ENCODE data around the gene CARTPT.

CARTPT gene

GRCh38 chr5:71714911-71715310, 4.2 kb upstream of the CARTPT start:
- peaks cover 8% of the 10 kb centered on the region for H3K27me3 ChIP-seq (ENCODE audit: insufficient read depth, low read length, poor library complexity, severe bottlenecking)

GRCh38 chr5:71727978-71728377, 8.9 kb downstream of the CARTPT start:
- Histone ChIP-seq H3K4me2 (ENCODE audit: low read depth, low read length, poor library complexity, severe bottlenecking) (no peak overlapping the region), H3K79me2 (ENCODE audit: insufficient read depth, low read length) (no peaks in the 10 kb centered on the region), H3K27me3 (ENCODE audit: insufficient read depth, low read length, poor library complexity, severe bottlenecking) (no peaks in the 10 kb centered on the region), H4K20me1 (ENCODE audit: insufficient read depth, low read length, poor library complexity, severe bottlenecking) (no peaks in the 10 kb centered on the region), H3K36me3 (ENCODE audit: insufficient read depth, low read length) (no peaks in the 10 kb centered on the region), H3K4me1 (ENCODE audit: insufficient read depth, low read length, poor library complexity, severe bottlenecking) (no peaks in the 10 kb centered on the region), H3K9ac (ENCODE audit: low read depth, low read length, poor library complexity, severe bottlenecking) (no peak overlapping the region), H3K4me3 (ENCODE audit: low read length, poor library complexity, severe bottlenecking) (no peak overlapping the region), H3F3A (ENCODE audit: low read depth) (no peaks in the 10 kb centered on the region), H3K9me2 (replicated peaks; ENCODE audit: low read depth, low read length) (no peaks in the 10 kb centered on the region), H2AFZ (ENCODE audit: low read length) (no peak overlapping the region), H3K9me3 (ENCODE audit: insufficient read depth, low read depth, low read length) (no peaks in the 10 kb centered on the region)
- TF ChIP-seq CTCF (conservative IDR thresholded peaks at IDR 0.05; ENCODE audit: low read length) (no peak), EZH2phosphoT487 (IDR thresholded peaks at IDR 0.05; ENCODE audit: borderline replicate concordance) (no peak)

More at GRCh38 chr5:71714911-71715310, 4.2 kb upstream of the CARTPT start:
- no peaks in the 10 kb centered on the region for H3K36me3 ChIP-seq (ENCODE audit: insufficient read depth, low read length)
- no peaks in the 10 kb centered on the region for H3F3A ChIP-seq (ENCODE audit: low read depth)
- no peak for TF ChIP-seq CTCF (conservative IDR thresholded peaks at IDR 0.05; ENCODE audit: low read length)
- TF ChIP-seq EZH2phosphoT487 (IDR thresholded peaks at IDR 0.05; ENCODE audit: borderline replicate concordance): no peak
- H3K4me3 ChIP-seq (ENCODE audit: low read length, poor library complexity, severe bottlenecking): no peak overlapping the region
- H3K9ac ChIP-seq (ENCODE audit: low read depth, low read length, poor library complexity, severe bottlenecking): no peak overlapping the region
- no peaks in the 10 kb centered on the region for H3K79me2 ChIP-seq (ENCODE audit: insufficient read depth, low read length)
- H4K20me1 ChIP-seq (ENCODE audit: insufficient read depth, low read length, poor library complexity, severe bottlenecking): no peaks in the 10 kb centered on the region
- no peaks in the 10 kb centered on the region for H3K9me3 ChIP-seq (ENCODE audit: insufficient read depth, low read depth, low read length)
- H3K4me1 ChIP-seq (ENCODE audit: insufficient read depth, low read length, poor library complexity, severe bottlenecking): no peaks in the 10 kb centered on the region
- no peak overlapping the region for H3K4me2 ChIP-seq (ENCODE audit: low read depth, low read length, poor library complexity, severe bottlenecking)
- H3K9me2 ChIP-seq (replicated peaks; ENCODE audit: low read depth, low read length): no peaks in the 10 kb centered on the region
- no peak overlapping the region for H2AFZ ChIP-seq (ENCODE audit: low read length)

GRCh38 chr5:71731015-71731414, 11.9 kb downstream of the CARTPT start:
- Histone ChIP-seq H3K27me3 (ENCODE audit: insufficient read depth, low read length, poor library complexity, severe bottlenecking) (no peaks in the 10 kb centered on the region), H3K9me3 (ENCODE audit: insufficient read depth, low read depth, low read length) (no peaks in the 10 kb centered on the region), H3F3A (ENCODE audit: low read depth) (no peaks in the 10 kb centered on the region), H3K9me2 (replicated peaks; ENCODE audit: low read depth, low read length) (no peaks in the 10 kb centered on the region), H4K20me1 (ENCODE audit: insufficient read depth, low read length, poor library complexity, severe bottlenecking) (no peaks in the 10 kb centered on the region), H3K79me2 (ENCODE audit: insufficient read depth, low read length) (no peaks in the 10 kb centered on the region), H2AFZ (ENCODE audit: low read length) (no peak overlapping the region), H3K4me2 (ENCODE audit: low read depth, low read length, poor library complexity, severe bottlenecking) (no peak overlapping the region), H3K36me3 (ENCODE audit: insufficient read depth, low read length) (no peaks in the 10 kb centered on the region), H3K4me1 (ENCODE audit: insufficient read depth, low read length, poor library complexity, severe bottlenecking) (no peaks in the 10 kb centered on the region), H3K9ac (ENCODE audit: low read depth, low read length, poor library complexity, severe bottlenecking) (no peak overlapping the region), H3K4me3 (ENCODE audit: low read length, poor library complexity, severe bottlenecking) (no peak overlapping the region)
- TF ChIP-seq CTCF (conservative IDR thresholded peaks at IDR 0.05; ENCODE audit: low read length) (no peak), EZH2phosphoT487 (IDR thresholded peaks at IDR 0.05; ENCODE audit: borderline replicate concordance) (no peak)

All from Loucy (cell line).